ENCODE measurements around the gene B9D1.

B9D1 gene

DNA sequence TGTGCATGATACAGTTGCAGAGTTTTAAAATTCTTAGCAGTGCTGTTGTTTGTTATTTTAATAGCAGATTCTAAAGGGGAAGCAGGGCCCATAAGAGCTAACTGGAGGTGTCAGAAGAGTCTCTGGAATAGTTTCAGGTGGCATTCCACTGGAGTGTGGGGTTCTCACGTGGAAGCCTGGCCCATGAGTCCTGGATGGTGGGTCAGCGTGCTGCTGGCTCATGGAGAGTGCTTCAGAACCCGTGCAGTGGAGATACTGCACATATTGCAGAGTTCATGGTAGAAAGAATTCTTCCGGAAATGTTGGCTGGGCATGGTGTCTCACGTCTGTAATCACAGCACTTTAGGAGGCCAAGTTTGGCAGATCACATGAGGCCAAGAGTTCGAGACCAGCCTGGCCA, 43.9 kb downstream of the B9D1 start:
- DNase-seq (ENCODE audit: low read depth): no peak

DNA sequence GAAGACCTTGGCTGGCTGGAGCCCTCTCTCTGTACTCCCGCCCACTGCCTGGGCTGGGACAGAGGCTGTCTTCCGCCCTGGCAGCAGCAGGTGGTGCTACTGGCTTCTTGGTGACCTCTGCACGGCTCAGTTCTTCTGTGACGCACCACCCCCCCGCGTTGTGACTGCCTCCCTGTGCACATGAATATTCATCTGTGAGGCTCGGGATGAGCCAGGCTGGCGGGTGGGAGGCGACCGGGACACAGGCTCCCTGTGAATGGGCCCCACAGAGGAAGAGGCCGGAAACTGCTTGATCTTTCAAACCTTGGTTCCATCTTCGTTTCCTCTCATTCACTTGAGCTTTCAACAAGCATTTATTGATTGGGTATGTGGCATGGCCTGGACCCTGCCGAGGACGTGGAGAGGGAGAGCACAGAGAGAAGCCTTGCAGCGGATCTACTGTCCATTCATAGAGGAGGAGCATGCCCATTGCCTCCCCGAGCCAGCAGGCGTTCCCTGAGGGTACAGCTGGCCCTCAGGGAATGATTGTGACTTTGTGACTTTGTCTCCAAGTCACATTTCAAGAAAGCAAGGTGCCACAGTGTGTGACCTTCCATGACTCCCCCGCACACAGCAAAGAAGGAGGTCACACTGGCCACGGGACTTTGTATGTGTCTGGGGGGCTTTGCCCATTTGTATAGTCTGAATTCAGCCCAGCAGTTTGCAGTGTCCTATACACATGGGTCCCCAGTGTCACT, 45.0 kb downstream of the B9D1 start:
- no peak for DNase-seq (ENCODE audit: low read depth)

DNA sequence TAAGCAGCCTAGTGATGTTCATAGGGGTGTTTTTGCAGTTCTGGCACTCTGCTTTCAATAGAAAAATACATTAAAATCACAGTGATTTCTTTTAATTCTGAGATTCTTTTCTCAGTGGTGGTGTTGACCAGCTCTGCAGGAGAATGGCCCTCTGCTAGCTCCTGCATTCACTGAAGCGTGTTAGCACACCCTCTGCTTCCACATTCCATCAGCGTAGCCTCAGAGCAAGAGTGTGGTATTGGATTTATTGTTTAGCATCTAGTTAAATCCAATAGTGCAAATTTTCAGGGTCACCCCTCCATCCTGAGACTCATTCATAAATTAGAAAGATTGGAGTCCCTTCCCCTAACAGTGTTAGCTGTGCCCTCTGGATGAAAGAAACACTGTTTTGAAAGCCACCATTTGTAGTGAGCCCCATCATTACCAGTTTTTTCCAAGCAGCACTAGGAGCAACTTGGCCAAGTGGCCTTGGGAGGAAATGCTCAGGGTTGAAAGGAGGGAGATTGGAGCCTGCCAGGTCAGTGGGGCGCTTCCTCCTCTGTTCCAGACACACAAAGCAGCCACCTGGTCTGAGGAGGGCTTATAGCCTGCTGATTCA, 45.7 kb downstream of the B9D1 start:
- no peak for DNase-seq (ENCODE audit: low read depth)

DNA sequence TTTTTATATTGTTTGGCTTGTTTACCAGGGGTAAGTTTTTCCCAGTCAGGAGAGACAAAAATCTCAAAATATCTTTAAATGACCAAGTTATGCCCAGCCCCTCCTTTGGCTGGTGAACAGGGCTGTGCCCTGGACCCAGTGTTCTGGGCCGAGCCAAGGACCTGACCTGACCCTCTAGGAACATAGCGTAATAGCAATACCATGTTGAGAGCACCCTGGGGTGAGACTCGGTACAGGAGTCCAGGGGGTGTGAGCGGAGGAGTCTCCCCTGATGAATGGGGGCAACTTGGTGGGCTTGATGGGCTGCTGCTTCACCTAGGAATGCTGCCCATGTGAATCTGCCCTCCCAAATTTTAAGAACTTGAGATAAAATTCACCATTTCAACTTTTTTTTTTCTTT, 47.4 kb downstream of the B9D1 start:
- DNase-seq (ENCODE audit: low read depth): no peak

DNA sequence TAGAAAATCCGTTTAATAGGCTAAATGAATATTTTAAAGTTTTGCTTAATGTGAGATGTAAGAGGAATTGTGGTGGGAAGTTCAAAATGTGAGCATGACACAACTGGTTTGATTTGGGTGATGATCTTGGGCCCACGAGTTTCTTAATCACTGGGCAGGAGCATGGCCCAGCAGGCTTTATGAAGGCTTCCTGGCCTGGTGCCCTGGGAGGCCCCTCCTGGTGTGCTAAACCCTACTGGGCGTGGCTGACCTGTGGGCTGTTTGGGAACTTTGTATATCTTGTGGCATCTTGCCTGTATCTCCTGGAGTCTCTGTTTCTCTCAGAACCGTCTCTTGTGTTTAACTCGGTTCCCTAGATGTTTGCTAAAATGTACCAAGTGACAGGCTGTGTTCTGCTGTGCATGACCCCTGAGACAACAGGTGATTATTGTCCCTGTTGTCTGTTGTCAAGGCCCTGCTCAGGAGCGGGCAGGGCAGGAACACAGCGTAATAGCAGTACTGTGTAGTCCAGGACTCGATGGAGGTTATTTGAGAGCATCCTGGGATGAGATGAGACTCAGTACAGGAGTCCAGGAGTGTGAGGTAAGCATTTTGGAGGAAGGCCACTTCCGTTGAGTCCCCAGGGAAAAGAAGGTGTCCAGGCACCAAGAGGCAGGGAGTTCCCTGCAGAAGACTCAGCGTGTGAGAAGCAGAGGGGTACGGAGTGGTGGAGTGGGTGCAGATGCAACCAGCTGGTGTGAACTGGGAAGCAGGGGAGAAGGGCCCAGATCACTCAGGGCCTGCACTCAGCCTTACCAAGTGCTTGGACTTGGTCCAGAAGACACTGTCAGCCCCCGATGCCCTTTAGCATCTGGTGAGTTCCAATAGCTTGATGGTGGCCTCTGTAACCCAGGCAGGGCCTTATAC, 48.5 kb downstream of the B9D1 start:
- no peak for DNase-seq (ENCODE audit: low read depth)

DNA sequence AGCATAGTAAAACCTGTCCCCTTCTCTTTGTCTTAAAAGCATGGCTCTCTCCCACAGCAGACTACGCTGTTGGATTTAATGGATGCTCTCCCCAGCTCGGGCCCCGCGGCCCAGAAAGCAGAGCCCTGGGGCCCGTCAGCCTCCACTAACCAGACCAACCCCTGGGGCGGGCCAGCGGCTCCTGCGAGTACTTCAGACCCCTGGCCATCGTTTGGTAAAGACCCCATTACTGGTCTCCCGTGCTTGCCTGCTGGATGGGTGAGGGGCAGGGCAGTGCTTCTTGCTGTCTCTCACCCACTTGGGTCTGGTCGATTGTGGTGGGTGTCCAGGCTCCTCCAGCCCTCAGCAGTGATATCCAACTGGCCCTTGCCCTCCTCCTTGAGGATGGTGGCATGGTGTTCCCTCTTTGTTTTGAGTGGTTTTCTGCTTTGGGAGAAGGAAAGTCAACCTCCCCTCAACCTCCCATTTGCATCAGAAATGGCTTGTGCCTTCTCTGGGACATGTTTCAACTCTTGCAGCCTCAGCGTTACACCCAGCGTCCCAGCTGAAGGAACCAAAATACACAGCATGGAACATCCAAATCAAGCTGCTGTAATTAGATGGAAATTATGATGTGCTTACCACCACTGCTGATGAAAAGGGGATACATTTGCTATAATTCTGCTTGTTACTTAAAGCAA, 49.3 kb downstream of the B9D1 start:
- DNase-seq (ENCODE audit: low read depth): no peak

DNA sequence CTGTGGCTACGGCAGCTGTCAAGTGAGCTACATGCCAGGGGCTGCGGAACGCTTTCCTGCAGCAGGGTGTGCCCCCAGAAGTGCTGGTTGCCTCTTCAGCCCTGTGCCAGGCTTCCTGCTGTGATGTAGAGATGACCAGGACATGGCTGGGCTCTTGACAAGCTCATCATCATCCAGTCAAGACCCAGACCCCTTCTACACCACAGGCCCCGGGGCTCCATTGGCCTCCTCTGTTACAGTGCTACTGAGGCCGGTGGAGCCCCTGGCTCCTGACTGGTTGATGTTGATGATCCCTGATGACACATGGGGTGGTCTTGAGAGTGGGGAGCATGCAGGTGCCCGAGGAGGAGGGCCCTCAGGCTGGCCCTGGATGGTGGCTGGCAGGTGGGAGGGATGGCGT, 50.1 kb downstream of the B9D1 start:
- no peak for DNase-seq (ENCODE audit: low read depth)

DNA sequence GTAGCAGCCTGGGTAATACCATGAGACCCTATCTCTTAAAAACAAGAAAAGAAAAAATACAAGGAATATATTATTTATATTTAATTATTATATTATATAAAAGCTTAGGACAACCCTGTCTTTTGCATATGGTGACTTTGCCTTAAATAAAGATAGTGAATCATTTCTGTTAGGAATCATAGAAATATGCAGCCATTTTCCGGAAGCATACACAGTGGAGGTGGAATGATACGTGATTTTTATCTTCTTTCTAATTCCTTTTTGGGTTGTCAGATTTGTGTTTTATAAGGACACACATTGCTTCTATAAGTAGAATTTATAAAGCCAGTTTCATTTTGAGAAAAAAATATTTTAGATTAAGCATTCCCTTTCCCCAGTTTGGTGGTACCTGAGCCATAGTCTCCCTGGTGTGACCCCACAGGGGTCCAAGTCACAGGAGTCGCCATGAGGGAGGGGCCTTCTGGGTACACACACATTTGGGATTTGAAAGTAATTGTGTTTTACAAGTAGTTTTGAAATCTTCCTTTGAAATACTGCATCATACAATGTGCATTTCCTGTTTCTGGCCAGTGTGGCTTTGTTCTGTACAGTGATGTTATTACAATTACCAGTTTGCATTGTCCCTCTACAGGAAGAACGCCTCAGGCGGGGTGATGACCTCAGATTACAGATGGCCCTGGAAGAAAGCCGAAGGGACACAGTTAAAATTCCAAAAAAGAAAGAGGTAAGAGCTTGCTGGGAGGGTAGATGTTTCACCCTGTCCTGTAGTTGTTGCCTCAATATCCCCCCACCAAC, 50.9 kb downstream of the B9D1 start:
- no peak for DNase-seq (ENCODE audit: low read depth)

DNA sequence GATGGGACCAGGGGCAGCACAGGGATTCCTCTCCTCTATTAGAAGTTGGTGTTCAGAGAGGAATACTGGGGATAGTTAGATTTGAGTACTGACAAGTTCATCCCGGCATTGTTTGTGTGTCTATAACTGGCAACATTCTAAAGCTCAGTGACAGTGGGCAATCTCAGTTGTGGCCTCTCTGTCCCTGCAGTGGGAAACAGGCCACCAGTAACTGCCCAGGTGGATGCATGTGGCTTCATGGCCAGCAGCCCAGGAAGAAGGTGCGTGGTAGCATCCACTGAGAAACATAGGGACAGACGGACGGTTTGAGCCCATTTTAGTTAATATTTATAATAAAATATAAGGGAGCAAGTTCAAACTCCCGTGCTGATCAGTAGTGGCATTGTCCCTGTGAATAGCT, 51.5 kb downstream of the B9D1 start:
- no peak for DNase-seq (ENCODE audit: low read depth)

DNA sequence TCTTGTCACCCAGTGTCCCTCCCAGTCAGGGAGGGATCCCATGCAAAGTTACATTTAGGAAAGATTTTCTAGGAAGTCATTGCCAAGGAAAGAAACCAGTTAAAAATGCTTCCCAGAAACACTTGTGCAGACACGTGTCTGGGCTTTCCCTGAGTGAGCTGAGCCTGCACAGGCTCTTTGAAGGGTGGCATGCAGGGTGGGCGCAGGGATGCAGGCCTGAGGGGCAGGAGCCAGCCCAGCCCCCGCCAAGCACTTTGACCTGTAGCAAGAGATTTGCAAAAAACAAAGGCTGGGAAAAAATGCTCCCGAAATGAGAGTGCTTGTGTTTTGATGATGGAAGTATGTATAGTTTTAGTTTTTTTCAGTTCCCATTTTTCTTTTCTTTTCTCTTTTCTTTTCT, 52.4 kb downstream of the B9D1 start:
- no peak for DNase-seq (ENCODE audit: low read depth)

DNA sequence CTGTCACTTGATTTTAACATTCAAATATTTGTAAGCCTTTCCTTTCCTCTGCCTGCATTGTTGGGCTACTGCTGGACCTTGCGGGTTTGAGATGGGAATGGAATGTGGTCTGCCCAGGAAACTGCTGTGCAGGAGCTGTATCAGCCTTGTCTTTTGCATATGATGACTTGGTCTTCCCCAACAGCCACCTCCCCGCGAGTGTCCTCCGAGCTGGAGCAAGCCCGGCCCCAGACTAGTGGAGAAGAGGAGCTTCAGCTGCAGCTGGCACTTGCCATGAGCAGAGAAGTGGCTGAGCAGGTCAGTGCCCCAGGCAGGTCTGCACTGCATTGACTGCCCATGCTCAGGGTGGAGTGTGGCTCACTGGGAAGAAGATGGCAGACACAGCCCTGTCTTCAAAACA, 52.8 kb downstream of the B9D1 start:
- DNase-seq (ENCODE audit: low read depth): no peak

DNA sequence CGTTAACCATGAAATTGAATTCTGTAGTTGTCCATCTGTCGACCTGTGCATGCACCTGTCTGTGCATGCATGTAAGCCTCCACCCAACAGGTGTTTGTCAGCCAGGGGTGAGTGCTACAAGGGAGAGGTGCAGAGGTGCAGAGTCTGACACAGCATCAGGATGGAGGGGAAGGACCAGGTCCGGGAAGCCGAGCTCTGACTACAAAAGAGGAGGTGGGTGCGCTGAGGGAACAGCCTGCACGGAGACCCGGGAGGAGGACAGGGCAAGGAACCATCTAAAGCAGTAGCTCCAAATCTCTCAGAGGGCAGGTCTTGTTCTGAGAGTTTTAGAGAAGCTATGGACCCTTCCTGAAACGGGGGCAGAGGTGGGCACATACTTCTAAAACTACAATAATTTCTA, 54.1 kb downstream of the B9D1 start:
- no peak for DNase-seq (ENCODE audit: low read depth)

DNA sequence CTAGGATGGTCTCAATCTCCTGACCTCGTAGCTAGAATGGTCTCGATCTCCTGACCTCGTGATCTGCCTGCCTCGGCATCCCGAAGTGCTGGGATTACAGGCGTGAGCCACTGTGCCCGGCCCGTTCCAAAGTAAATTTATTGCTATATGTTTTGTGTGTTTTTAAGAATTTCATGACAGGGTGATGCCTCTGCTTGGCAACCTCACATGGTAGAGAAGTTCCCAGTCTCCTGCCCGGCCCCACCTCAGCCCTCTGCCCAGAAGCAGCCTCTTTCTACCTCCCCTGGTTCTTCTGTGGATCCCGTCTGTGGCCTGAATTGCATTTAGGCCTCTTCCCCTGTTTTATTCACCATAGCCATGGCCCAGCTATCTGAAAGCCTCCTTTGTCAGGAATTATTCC, 55.0 kb downstream of the B9D1 start:
- DNase-seq (ENCODE audit: low read depth): no peak

DNA sequence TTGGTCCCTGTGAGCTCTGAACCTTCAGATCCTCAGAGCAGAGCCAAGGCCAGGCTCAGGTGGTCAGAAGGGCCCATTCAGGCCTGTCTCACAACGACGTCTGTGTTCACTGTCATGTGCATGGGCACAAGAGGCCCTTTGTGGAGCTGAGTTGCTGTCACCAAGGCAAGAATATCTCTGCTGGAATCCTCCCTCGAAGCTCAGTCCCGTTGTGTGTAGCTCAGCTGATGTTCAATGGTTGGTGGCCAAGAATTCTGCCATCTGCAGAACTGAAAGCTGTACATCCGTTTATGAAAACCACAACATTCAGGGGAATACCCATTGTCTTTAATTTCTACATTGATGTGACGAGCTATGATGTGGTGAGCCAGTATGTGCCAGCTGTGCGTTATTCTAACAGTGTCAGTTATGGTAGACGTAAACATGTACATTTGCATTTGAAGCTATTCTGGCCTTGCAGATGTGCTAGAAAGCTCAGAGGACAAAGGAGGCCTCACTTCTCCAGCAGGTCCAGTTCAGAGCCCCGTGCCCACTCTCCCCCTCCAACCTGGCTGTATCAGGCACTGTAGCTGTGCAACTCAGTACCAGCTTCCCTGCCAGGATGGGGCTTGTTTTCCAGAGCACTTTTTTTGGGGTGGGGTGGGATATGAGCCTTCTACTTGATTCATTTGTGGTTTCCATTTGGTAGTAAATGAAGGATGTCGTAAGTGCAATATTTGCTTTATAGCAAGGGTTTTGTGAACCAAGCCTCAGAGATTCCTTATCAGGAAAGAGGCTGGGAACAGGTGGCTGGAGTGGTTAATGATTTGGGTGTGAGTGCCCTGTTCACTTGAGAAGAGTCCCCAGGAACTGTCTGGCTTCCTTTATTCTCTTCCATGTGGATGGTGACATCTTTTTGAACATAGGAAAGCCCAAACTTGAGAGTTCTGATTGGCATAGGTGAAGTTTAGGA, 56.1 kb downstream of the B9D1 start:
- DNase-seq (ENCODE audit: low read depth): no peak

DNA sequence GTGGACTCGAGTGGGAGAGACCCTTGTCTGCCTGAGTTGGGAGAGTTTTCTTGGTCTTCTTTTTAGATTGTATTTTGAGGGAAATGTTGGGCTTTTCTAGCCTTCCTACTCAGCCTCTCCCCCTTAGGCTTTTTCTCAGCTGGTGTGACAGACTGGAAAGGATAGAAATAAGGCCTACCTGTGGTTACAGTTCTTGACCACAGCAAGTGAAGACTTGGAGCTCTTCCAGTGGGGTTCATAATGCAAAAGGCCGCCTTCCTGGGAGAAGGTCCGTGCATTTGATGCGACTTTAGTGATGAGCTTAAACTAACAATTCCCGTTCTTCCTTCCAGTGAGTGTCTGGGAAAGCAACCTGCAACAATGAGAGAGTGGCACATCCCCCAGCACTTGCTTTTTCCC, 56.8 kb downstream of the B9D1 start:
- no peak for DNase-seq (ENCODE audit: low read depth)

DNA sequence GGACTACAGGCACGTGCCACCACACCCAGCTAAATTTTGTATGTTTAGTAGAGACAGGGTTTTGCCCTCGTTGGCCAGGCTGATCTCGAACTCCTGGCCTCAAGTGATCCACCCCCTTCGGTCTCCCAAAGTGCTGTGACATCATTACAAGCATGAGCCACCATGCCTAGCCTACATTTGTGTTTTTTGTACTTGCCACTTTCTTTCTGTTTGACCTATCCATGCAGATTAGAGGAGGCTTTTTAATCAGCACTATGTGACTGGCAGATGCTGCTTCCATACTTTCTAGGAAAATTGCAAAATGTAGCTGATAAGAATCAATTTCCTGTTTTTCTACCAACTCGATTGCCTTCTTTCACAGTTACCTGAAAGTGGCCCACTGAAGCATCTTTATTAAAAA, 57.3 kb downstream of the B9D1 start:
- no peak for DNase-seq (ENCODE audit: low read depth)

DNA sequence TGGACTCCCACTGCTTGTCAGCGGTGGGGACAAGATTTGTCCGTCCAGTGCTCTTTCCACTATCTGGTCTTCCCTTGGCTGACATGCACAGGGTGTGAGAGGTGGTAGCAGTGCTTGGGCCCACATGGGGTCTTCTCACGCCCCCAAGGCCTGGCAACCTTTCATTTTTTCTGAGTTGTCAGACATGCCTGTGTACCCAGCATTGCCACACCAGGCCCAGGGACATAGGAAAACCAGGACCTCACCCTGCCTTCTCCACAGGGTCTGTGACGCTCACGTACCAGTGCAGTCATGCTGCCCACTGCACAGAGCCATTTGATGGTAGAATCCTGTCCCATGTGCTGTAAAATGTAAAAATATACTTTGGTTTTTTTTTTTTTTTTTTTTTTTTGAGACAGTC, 57.8 kb downstream of the B9D1 start:
- no peak for DNase-seq (ENCODE audit: low read depth)

DNA sequence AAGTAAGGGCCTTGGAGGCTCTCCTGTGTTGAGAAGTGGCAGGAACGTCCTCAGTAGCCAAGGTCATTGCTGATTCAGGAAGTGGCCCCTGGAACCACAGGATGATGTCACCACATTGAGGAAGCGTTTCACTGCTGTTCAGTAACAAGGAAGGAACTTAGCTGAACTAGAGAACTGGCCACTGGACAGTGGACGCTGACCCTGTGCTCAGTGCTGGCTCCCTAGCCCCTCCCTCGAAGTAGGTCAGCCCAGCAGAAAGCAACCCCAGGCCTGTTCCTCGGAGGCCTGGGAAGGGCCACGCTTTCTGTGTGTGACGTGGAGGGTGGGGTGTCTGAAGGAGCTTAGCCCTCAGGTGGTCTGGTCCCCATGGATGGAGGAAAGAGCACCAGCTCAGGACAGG, 58.3 kb downstream of the B9D1 start:
- DNase-seq (ENCODE audit: low read depth): no peak

DNA sequence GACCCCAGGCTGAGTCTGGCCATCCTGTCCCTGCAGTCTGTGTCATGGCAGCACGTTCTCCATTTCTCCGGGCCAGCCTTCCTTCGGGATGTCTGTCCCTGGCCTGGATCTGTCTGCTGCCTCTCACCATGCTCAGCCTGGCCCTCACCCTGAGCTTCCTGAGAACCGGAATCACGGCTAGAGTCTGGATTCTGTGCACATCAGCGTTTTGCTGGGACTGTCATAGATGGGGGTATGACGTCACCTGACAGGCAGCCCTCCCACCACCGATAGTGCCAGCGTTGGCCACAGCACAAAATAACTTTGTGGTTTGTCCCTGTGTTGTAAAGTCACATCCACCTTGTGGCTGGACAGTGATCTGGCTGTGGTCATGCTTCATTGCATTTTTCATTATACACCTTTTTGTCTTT, 59.2 kb downstream of the B9D1 start:
- no peak for DNase-seq (ENCODE audit: low read depth)

DNA sequence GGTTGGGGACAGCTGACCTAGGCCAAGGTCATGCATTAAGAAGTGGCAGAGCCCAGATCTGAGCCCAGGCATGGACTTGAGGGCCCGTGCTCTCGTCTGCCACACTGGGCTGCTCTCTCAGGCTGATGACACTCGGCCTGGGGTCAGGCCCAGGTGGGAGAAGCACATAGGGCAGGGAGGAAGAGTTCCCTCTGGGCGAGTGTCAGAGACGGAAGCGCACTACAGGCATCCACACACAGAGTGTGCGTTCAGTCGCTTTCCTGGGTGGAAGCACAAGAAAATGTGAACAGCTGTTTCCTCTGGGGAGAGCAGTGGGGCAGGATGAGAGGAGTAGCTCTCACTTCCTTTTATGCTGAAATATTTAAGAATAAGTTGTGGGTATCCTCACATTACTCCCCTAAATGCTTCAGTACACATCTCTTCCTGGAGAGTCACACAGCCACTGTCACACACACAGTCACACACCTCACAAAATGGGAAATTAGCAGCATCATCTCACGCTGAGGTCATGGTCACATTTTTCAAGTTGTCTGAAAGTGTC, 59.7 kb downstream of the B9D1 start:
- no peak for DNase-seq (ENCODE audit: low read depth)
